Neural progenitor cell (in vitro differentiated cells): Measurements from ENCODE around the gene PTPRG.

Source experiments
- EZH2 ChIP-seq: fragments of 200-600 bp; sonication (generic); IDR thresholded peaks from 2 replicates; pipeline ENCODE4 v1.6.1; 2017; ENCODE audit warnings: antibody characterized with exemption, mild to moderate bottlenecking, moderate library complexity
- TF ChIP-seq, protein P1 (sequence below): fragments of 200-600 bp; sonication (generic); IDR thresholded peaks from 2 replicates; pipeline ENCODE4 v1.5.1; 2017; ENCODE audit warnings: antibody characterized with exemption, mild to moderate bottlenecking

DNA sequence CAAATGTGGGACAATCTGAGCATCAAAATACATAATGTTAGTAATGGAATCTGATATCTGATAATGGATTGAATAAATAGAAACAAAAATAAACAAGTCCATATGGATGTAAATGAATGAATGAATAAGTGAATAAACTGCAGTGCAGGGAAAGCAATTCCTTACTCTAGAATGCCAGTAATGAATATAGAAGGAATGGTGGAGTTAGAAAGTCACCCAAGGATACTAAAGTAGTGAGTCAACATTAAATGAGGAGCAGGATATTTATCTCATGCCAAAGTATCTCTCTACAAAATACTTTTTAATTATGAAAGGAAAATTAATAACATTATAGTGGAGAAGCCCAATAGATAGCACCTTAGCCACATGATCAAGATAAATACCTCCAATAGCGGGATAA is 511.7 kb downstream of the PTPRG start:
- TF ChIP-seq, protein P1, sequence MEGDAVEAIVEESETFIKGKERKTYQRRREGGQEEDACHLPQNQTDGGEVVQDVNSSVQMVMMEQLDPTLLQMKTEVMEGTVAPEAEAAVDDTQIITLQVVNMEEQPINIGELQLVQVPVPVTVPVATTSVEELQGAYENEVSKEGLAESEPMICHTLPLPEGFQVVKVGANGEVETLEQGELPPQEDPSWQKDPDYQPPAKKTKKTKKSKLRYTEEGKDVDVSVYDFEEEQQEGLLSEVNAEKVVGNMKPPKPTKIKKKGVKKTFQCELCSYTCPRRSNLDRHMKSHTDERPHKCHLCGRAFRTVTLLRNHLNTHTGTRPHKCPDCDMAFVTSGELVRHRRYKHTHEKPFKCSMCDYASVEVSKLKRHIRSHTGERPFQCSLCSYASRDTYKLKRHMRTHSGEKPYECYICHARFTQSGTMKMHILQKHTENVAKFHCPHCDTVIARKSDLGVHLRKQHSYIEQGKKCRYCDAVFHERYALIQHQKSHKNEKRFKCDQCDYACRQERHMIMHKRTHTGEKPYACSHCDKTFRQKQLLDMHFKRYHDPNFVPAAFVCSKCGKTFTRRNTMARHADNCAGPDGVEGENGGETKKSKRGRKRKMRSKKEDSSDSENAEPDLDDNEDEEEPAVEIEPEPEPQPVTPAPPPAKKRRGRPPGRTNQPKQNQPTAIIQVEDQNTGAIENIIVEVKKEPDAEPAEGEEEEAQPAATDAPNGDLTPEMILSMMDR: no peak
- TF ChIP-seq EZH2: no peak
